K562 (cell line): ENCODE measurements around the gene FAM83E. TPM values are rescaled to one million over a fixed set of nuclear protein-coding genes. Genes with fewer than 3 reads are reported as not detected.

ENCODE experiments used
- CCAR2 ChIP-seq: fragments of 200-400 bp; formaldehyde crosslinking; IDR thresholded peaks from 2 replicates; pipeline ENCODE4 v1.6.1; 2017; ENCODE audit warnings: mild to moderate bottlenecking, low read depth, low read length
- DNMT1 ChIP-seq: fragments of 450-650 bp; IDR thresholded peaks from 2 replicates; pipeline ENCODE4 v1.6.1; 2016; ENCODE audit warnings: antibody characterized with exemption, mild to moderate bottlenecking
- DPF2 ChIP-seq: fragments of 450-650 bp; IDR thresholded peaks from 2 replicates; pipeline ENCODE4 v1.6.1; 2016
- EGR1 ChIP-seq: fragments of 450-650 bp; conservative IDR thresholded peaks from 2 replicates; pipeline ENCODE4 v1.6.1; 2017; ENCODE audit warnings: mild to moderate bottlenecking
- ETV6 ChIP-seq, 3 experiments: fragments of 150-350 bp in 1 of 3; sonication (generic) in 1 of 3; formaldehyde crosslinking in 1 of 3; IDR thresholded peaks; 2 replicates each; pipeline versions ENCODE4 v1.6.1 to v1.8.0; 2014 to 2022; ENCODE audit warnings: borderline replicate concordance in 2 of 3, low read depth in 2 of 3, antibody characterized with exemption in 1 of 3, low read length in 1 of 3, mild to moderate bottlenecking in 1 of 3, missing genetic modification reagents in 1 of 3
- GABPB2 ChIP-seq: fragments of 250-450 bp; sonication (Bioruptor Pico); conservative IDR thresholded peaks from 2 replicates; pipeline ENCODE4 v1.5.1; 2021; ENCODE audit warnings: mild to moderate bottlenecking
- HDAC8 ChIP-seq: fragments of 450-650 bp; IDR thresholded peaks from 2 replicates; pipeline ENCODE4 v1.6.1; 2016; ENCODE audit warnings: mild to moderate bottlenecking, missing genetic modification characterization, moderate library complexity, missing compliant biosample characterization
- JUNB ChIP-seq: fragments of 450-650 bp; formaldehyde crosslinking; conservative IDR thresholded peaks from 2 replicates; pipeline ENCODE4 v1.4.0; 2020; ENCODE audit warnings: mild to moderate bottlenecking
- KAT8 ChIP-seq: fragments of 450-650 bp; IDR thresholded peaks from 2 replicates; pipeline ENCODE4 v1.6.1; 2016; ENCODE audit warnings: low read depth, mild to moderate bottlenecking
- NBN ChIP-seq: fragments of 450-650 bp; IDR thresholded peaks from 2 replicates; pipeline ENCODE4 v1.6.1; 2016; ENCODE audit warnings: low read depth, mild to moderate bottlenecking
- SNRNP70 ChIP-seq: fragments of 200-400 bp; formaldehyde crosslinking; optimal IDR thresholded peaks from 2 replicates; pipeline ENCODE3; 2017; ENCODE audit warnings: low read depth, low read length
- SREBF1 ChIP-seq: fragments of 150-350 bp; IDR thresholded peaks from 2 replicates; pipeline ENCODE4 v1.6.1; 2014; ENCODE audit warnings: antibody characterized with exemption, low read depth, low read length, borderline replicate concordance
- SRSF9 ChIP-seq: fragments of 200-400 bp; formaldehyde crosslinking; IDR thresholded peaks from 2 replicates; pipeline ENCODE4 v1.6.1; 2017; ENCODE audit warnings: low read depth, low read length, borderline replicate concordance
- TOE1 ChIP-seq, 2 experiments: fragments of 450-650 bp in 1 of 2; sonication (generic) in 1 of 2; formaldehyde crosslinking in 1 of 2; IDR thresholded peaks; 2 replicates each; pipeline versions ENCODE4 v1.7.1 to v1.8.0; 2016 to 2022; ENCODE audit warnings: borderline replicate concordance in 2 of 2, mild to moderate bottlenecking in 2 of 2, antibody characterized with exemption in 1 of 2, inconsistent platforms in 1 of 2, low read depth in 1 of 2, missing genetic modification reagents in 1 of 2, moderate library complexity in 1 of 2
- ZBTB1 ChIP-seq: sonication (generic); formaldehyde crosslinking; IDR thresholded peaks from 2 replicates; pipeline ENCODE4 v1.8.1; 2023; ENCODE audit warnings: missing genetic modification reagents, low read depth, mild to moderate bottlenecking, borderline replicate concordance
- ZEB2 ChIP-seq: fragments of 450-650 bp; IDR thresholded peaks from 2 replicates; pipeline ENCODE4 v1.6.1; 2016
- ZNF134 ChIP-seq: fragments of 250-450 bp; sonication (Bioruptor Pico); conservative IDR thresholded peaks from 2 replicates; pipeline ENCODE4 v1.4.0; 2020
- ZNF282 ChIP-seq: sonication (generic); formaldehyde crosslinking; IDR thresholded peaks from 2 replicates; pipeline ENCODE4 v1.8.1; 2023; ENCODE audit warnings: missing genetic modification reagents
- ZNF431 ChIP-seq: sonication (generic); formaldehyde crosslinking; IDR thresholded peaks from 2 replicates; pipeline ENCODE4 v1.8.0; 2022; ENCODE audit warnings: mild to moderate bottlenecking, missing genetic modification reagents
- ZNF584 ChIP-seq: fragments of 200-800 bp; sonication (Bioruptor generic); IDR thresholded peaks from 2 replicates; pipeline ENCODE4 v1.6.1; 2016; ENCODE audit warnings: low read depth, mild to moderate bottlenecking, missing genetic modification characterization, missing compliant biosample characterization
- ZNF778 ChIP-seq: fragments of 450-650 bp; formaldehyde crosslinking; IDR thresholded peaks from 2 replicates; pipeline ENCODE4 v1.4.0; 2020; ENCODE audit warnings: mild to moderate bottlenecking, moderate library complexity
- polyA plus RNA-seq, 8 experiments: library from polyadenylated mRNA; depleted of rRNA in 4 of 8; stranded (reverse) in 5 of 8; unstranded in 3 of 8; fragments of >200 nt; fragmentation: Nextera tagmentation in 2 of 8; fragmentation: Illumina TruSeq in 1 of 8; extraction: Ambion mirVana in 2 of 8; extraction: Trizol in 1 of 8; gene quantifications; 2 replicates each; pipeline versions ENCODE4 v1.2.1 to v1.2.3, GENCODE V29; 2011 to 2014; ENCODE audit warnings: inconsistent platforms in 1 of 8, missing spikeins in 1 of 8
- total RNA-seq, 7 experiments: library from RNA; depleted of rRNA in 6 of 7; stranded (reverse); fragments of >200 nt in 6 of 7; fragmentation: Illumina TruSeq in 2 of 7; extraction: Trizol in 2 of 7; gene quantifications; 2 replicates each; pipeline versions ENCODE4 v1.2.1 to v1.2.3, GENCODE V29; 2011 to 2021; ENCODE audit warnings: low replicate concordance in 1 of 7
- TF ChIP-seq, protein P1 (sequence below): fragments of 450-650 bp; IDR thresholded peaks from 2 replicates; pipeline ENCODE4 v1.6.1; 2016

FAM83E gene
- total and polyA plus RNA-seq, 9 of the 15 experiments (the other 6 are each of a cell fraction or from before 2014, with no cell fraction given), result 0.15 to 0.87 (median 0.29) TPM; not detected in 4

DNA sequence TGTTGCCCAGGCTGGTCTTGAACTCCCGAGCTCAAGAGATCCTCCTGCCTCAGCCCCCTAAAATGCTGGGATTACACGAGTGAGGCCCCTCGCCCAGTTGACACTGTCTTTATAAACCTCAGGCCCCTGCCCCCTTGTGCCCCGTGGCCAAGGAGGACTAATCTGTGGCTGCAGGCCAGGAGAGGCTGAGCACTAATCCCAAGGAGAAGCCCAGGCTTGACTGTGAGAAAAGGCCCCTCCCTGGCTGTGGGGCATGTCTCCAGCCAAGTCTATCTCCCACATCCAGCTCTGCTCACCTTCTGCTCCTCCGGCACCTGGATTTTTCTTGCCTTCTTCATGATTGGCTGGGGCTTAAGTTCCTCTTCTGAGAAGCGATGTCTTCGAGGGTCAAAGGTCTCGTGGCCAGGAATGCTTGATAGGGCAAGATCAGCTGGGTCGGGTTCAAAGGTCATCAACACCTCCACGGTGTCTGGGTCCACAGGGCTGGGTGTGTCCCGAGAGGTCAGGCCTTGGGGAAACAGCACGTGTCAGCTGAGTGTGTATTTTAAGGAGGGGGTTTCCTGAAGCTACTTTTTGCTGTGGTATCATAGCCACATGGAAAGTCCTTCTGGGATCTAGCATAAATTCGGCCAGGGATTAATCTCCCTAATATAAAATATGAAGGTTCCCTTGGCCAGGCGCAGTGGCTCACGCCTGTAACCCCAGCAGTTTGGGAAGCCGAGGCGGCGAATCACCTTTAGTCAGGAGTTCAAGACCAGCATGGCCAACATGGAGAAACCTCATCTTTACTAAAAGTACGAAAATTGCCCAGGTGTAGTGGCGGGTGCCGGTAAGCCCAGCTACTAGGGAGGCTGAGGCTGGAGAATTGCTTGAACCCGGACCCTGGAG lies 18.5 kb upstream of the FAM83E start (continued):
- TF ChIP-seq ETV6 (IDR thresholded peaks at IDR 0.05; ENCODE audit: borderline replicate concordance in 1 of 2, low read depth in 2 of 2, low read length in 1 of 2), result no peak
- TF ChIP-seq ETV6 (CRISPR knock-in tag; IDR thresholded peaks at IDR 0.05; ENCODE audit: borderline replicate concordance), result no peak
- 0 out of 2 replicates have a peak, but pooled peaks have one; percentile 1 for TF ChIP-seq NBN
- no peak for TF ChIP-seq EGR1
- no peak for TF ChIP-seq KAT8
- no peak for TF ChIP-seq ZNF584 (CRISPR knock-in tag)
- no peak for TF ChIP-seq ZNF778 (CRISPR knock-in tag)
- TF ChIP-seq ZNF431 (CRISPR knock-in tag), result no peak
- no peak for TF ChIP-seq SNRNP70
- no peak for TF ChIP-seq SREBF1
- TF ChIP-seq DNMT1, result no peak
- TF ChIP-seq CCAR2, result no peak
- no peak for TF ChIP-seq ZNF134 (CRISPR knock-in tag)
- TF ChIP-seq JUNB (CRISPR knock-in tag), result no peak
- no peak for TF ChIP-seq HDAC8 (tag)
- TF ChIP-seq, protein P1, sequence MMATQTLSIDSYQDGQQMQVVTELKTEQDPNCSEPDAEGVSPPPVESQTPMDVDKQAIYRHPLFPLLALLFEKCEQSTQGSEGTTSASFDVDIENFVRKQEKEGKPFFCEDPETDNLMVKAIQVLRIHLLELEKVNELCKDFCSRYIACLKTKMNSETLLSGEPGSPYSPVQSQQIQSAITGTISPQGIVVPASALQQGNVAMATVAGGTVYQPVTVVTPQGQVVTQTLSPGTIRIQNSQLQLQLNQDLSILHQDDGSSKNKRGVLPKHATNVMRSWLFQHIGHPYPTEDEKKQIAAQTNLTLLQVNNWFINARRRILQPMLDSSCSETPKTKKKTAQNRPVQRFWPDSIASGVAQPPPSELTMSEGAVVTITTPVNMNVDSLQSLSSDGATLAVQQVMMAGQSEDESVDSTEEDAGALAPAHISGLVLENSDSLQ, result peak; percentile 45
- peak; percentile 82 for TF ChIP-seq ZEB2
- no peak for TF ChIP-seq GABPB2 (CRISPR knock-in tag)
- no peak for TF ChIP-seq TOE1 (IDR thresholded peaks at IDR 0.05; ENCODE audit: borderline replicate concordance)
- no peak for TF ChIP-seq TOE1 (CRISPR knock-in tag; IDR thresholded peaks at IDR 0.05; ENCODE audit: borderline replicate concordance, low read depth)
- no peak for TF ChIP-seq SRSF9
- TF ChIP-seq DPF2, result peak; percentile 17; the same call in 1 of the 2 replicates
- no peak for TF ChIP-seq ZBTB1 (CRISPR knock-in tag)
- no peak for TF ChIP-seq ZNF282 (CRISPR knock-in tag)
